Measurements from ENCODE around the gene CHRNE.

The CHRNE gene

GRCh38 chr17:4854111-4854681, 48.7 kb downstream of the CHRNE start:
- DNase-seq (ENCODE audit: low read depth) = no peak

DNA sequence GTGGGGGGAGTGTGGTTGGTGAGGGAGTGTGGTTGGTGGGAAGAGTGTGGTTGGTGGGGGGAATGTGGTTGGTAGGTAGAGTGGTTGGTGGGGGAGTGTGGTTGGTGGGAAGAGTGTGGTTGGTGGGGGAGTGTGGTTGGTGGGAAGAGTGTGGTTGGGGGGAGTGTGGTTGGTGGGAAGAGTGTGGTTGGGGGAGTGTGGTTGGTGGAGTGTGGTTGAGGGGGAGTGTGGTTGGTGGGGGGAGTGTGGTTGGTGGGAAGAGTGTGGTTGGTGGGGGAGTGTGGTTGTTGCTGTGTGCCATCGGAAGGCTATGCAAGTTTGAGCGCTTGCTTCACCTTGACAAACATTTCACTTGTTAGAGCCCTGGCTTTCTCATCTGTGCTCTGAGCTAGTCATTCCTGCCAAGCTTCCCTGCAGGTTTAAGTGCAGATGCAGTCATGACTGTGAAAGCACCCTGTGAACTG, 49.7 kb downstream of the CHRNE start:
- DNase-seq (ENCODE audit: low read depth) = no peak

DNA sequence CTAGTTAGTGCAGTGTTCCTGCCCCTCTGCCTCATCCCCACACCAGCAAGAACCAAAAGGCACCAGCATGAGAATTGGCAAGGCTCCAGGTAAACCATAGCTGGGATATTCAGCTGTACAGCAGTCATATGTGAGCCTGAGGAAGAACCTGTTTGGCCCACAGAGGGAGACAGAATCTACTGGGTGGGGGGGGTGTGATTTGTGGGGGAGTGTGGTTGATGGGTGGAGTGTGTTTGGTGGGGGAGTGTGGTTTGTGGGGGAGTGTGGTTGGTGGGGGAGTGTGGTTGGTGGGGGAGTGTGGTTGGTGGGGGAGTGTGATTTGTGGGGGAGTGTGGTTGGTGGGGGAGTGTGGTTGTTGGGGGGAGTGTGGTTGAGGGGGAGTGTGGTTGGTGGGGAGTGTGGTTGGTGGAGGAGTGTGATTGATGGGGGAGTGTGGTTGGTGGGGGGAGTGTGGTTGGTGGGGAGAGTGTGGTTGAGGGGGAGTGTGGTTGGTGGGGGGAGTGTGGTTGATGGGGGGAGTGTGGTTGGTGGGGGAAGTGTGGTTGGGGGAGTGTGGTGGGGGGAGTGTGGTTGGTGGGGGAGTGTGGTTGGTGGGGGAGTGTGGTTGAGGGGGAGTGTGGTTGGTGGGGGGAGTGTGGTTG, 50.2 kb downstream of the CHRNE start:
- no peak for DNase-seq (ENCODE audit: low read depth)

DNA sequence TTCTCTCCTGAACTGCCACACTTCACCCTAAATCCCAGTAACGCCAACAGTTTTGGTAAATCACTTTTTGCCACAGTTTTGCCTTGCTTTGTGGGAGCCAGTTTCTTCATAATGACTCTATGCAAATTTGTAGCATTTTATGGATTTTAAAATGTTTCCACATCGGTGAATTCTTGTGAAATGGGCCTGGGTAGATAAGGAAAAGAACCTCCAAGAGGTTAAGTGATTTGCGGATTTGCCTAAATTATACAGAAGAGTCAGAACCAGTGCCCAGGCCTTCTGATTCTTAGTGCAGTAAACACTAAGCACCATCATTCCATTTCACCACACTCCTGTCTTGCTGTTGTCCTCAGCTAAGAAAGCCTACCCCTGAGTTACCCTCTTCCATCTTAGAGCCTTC, 51.8 kb downstream of the CHRNE start:
- no peak for DNase-seq (ENCODE audit: low read depth)

- no peak for DNase-seq (ENCODE audit: low read depth)
These were observed 52.7 kb downstream of the CHRNE start for GRCh38 chr17:4850246-4850645.

DNA sequence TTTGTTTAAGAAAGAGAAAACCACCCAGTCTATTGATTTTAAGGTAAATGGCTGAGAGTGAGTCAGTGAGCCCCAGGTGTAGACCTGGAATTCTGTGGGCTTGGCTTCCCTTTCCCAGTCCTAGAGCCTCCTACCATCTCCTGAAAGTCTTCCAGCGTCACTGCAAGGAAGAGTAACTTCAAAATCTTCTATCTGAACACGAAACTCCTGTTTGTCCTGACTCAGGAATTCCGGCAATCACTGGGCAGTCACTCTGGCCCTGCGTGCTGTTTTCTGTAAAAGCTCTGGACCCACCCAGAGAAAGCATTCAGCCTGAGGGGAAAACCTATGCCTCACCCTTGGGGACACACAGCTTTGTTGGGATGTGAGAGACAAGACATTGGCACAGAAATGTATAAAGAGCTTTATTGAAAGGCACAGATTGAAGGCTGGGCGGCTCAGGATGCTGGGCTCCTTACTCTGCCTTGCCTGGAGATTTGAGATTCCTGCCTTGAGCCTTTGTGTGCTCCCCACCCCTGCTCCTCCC, 53.8 kb downstream of the CHRNE start:
- no peak for DNase-seq (ENCODE audit: low read depth)

Measured in stimulated activated CD8-positive, alpha-beta memory T cell treated with anti-CD3 and anti-CD28 coated beads, Interleukin-12 subunit alpha, Interleukin-12 subunit beta, amount 100 ng/mL, for 1 hour (primary cell).